RWPE1 (cell line): ENCODE data around the gene EFL1.

Experiments
- CTCF ChIA-PET: fragments of 350-600 bp; sonication (Branson Sonifier 250); formaldehyde crosslinking; extraction: SDS; loops from one replicate; lab custom pipeline; 2021; lab: Yijun Ruan, JAX
- POLR2A ChIA-PET: fragments of 400-600 bp; formaldehyde crosslinking; extraction: SDS; loops from one replicate; lab custom pipeline; 2020; ENCODE audit warnings: antibody characterized with exemption; ENCODE audit not compliant: low non-redundant PET; lab: Yijun Ruan, JAX
- DNase-seq: peaks from one replicate; pipeline ENCODE4 v3.0.0; 2012; ENCODE audit warnings: low spot score
- H3K27ac ChIP-seq: fragments of 450-650 bp; 2 replicates; pipeline ENCODE4 v1.5.1; 2017
- CTCF ChIP-seq: fragments of 450-650 bp; conservative IDR thresholded peaks from 2 replicates; pipeline ENCODE4 v1.5.1; 2017; ENCODE audit warnings: low read depth, mild to moderate bottlenecking

Gene EFL1

GRCh38 chr15:82129761-82130160 is 132.8 kb downstream of the EFL1 start:
- ChIA-PET POLR2A (no interaction called here), CTCF (no interaction called here)
- no peak for TF ChIP-seq CTCF
- H3K27ac ChIP-seq: 0 out of 2 replicates have a peak overlapping the region, but pooled peaks have one; percentile 34
- no peak for DNase-seq

DNA sequence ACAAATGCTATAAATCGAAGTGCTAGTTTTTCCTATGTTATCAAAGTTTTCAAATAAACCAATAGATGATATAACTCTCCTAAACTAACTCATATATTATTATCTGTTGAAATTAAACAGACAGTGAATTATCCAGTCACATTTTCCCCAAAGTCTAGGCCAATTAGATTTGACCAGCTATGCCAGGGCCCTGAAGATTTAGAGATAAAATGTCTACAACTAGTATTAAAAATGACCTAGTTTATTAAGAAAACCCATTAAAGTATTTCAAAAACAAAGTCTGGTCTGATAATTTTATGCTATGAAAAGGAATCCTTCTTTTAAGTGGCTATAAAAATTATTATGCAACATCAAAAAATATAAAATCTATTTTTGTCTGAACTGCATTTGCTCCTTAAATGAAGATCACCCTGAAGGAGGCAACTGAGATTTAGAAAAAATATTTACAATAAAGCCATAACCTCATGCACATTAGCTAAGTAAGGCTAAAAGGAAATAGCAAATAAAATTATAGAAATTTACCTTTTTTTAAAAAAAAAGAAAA is 133.3 kb downstream of the EFL1 start:
- CTCF ChIA-PET: interaction anchor here (0.5 kb wide), 1 partner anchor 11 kb away, joined by 3 read pairs; no protein-coding TSS in a partner anchor
- no peak overlapping the region for H3K27ac ChIP-seq
- POLR2A ChIA-PET: no interaction called here
- no peak for DNase-seq
- no peak for TF ChIP-seq CTCF

DNA sequence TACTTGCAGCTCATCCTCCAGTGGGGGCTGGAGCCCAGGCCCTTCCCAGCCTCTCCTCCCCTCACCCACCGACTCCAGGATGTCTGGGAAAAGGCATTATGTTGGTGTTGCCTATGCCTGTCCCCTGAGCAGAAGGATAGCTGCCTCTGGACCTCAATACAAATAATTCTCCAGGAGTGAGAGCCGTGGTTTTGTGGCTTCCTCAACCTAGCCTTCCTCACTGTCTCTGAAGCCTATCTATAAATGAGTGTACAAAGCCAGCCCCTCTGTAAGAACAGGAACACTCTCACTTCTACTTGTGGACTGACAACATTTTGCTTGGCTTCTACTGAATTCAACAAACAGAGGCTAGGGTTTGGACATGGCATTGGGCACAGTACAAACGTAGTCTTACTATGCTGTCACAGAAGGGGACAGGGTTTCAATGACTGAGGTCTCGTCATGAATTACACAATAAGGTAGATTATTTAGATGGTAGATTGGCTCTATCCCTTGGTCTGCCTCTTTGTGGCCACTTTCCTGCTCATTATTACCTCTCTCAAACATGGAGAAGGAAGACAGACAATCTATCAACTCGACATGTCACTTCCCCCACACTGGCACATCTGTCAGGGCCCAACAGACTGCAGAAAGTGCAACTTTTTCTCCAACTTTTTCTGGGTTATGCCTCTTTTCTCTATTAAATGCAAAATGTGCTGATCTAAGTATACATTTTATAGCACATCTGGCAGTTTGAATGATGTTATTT is 134.0 kb downstream of the EFL1 start:
- no peak for DNase-seq
- no peak overlapping the region for H3K27ac ChIP-seq
- TF ChIP-seq CTCF: no peak
- CTCF ChIA-PET: interaction anchor here (0.5 kb wide), 1 partner anchor 12 kb away, joined by 3 read pairs; no protein-coding TSS in a partner anchor
- POLR2A ChIA-PET: no interaction called here

- ChIA-PET POLR2A (no interaction called here), CTCF (interaction anchor here (1.5 to 1.6 kb wide), 2 partner anchors 13 to 19 kb away, joined by 5 to 8 read pairs; no protein-coding TSS in a partner anchor)
- H3K27ac ChIP-seq: no peak overlapping the region
- no peak for DNase-seq
- TF ChIP-seq CTCF: no peak
Measured at GRCh38 chr15:82127581-82127980, 135.0 kb downstream of the EFL1 start.

- DNase-seq: no peak
- ChIA-PET CTCF (interaction anchor here (1.5 to 1.6 kb wide), 2 partner anchors 14 to 18 kb away, joined by 5 to 8 read pairs; no protein-coding TSS in a partner anchor), POLR2A (no interaction called here)
- H3K27ac ChIP-seq: no peak overlapping the region
- no peak for TF ChIP-seq CTCF
Measured at GRCh38 chr15:82126346-82126745, 136.2 kb downstream of the EFL1 start.

- no peak for DNase-seq
- ChIA-PET POLR2A (no interaction called here), CTCF (no interaction called here)
- TF ChIP-seq CTCF: no peak
- peak overlapping the region; percentile 75 for H3K27ac ChIP-seq
Measured at GRCh38 chr15:82124331-82125263, 137.9 kb downstream of the EFL1 start.
